Gastroesophageal sphincter (tissue), 3 donors: ENCODE data around the gene PPARGC1A.

Source experiments
- POLR2A ChIP-seq, 2 donors: fragments of 450-650 bp; IDR thresholded peaks; one replicate each; pipeline ENCODE4 v1.6.1; 2017; ENCODE audit warnings: antibody characterized with exemption in 2 of 2, mild to moderate bottlenecking in 2 of 2, moderate library complexity in 1 of 2
- POLR2AphosphoS5 ChIP-seq: sonication (generic); formaldehyde crosslinking; IDR thresholded peaks from one replicate; pipeline ENCODE4 v1.6.1; 2017; ENCODE audit warnings: antibody characterized with exemption
- TF ChIP-seq, protein P1 (sequence below), 4 experiments: fragments of 200-600 bp in 2 of 4; fragments of 450-650 bp in 2 of 4; sonication (generic) in 1 of 4; IDR thresholded peaks; one replicate each; pipeline ENCODE4 v1.5.1; 2017 to 2019; ENCODE audit warnings: antibody characterized with exemption in 4 of 4, mild to moderate bottlenecking in 2 of 4, moderate library complexity in 2 of 4

DNA sequence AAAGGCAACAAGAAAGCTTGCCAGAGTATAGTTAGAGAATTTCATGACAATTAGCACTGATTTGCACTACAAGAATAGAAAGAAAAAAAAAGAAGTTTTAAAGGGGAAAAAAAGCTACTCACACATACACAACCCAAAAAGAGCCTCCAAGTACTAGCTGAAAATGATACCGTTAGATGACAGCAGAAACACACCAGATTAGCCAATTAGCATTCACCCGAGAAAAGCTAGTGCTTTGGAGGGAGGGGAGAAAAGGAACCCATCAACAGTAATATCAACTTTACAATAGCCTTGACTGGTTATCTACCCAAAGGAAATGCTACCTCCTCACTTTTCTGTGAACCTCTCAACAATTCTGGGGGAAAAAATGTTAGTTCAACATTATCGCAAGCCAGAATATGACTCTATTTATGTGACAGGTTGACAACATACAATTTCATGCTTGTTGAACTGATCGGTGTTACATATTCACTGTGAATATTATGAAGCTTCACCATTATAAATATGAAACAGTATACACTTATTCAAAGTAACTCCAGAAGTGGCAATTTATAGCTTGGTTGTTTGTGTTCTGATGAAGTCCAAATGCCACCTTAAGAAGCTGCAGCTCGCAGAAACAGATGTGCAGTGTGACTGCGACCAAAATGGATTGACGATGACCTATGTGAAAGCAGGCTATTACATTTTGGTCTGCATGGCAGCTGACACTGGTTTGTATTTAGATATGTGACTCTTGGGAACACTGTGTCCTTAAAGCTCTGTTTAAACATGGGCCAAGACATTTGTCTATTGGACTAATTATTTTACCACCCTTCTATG, 15.9 kb downstream of the PPARGC1A start:
- TF ChIP-seq POLR2A (IDR thresholded peaks at IDR 0.05) (no peak), POLR2AphosphoS5 (no peak)
- TF ChIP-seq, protein P1, sequence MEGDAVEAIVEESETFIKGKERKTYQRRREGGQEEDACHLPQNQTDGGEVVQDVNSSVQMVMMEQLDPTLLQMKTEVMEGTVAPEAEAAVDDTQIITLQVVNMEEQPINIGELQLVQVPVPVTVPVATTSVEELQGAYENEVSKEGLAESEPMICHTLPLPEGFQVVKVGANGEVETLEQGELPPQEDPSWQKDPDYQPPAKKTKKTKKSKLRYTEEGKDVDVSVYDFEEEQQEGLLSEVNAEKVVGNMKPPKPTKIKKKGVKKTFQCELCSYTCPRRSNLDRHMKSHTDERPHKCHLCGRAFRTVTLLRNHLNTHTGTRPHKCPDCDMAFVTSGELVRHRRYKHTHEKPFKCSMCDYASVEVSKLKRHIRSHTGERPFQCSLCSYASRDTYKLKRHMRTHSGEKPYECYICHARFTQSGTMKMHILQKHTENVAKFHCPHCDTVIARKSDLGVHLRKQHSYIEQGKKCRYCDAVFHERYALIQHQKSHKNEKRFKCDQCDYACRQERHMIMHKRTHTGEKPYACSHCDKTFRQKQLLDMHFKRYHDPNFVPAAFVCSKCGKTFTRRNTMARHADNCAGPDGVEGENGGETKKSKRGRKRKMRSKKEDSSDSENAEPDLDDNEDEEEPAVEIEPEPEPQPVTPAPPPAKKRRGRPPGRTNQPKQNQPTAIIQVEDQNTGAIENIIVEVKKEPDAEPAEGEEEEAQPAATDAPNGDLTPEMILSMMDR (IDR thresholded peaks at IDR 0.05), result no peak
